ACHN (cell line): ENCODE data around the gene HOXD3.

ENCODE experiments used
- DNase-seq: peaks from one replicate; pipeline ENCODE4 v3.0.0-alpha.2; 2015
- in situ Hi-C: cut with HindIII; loops from 2 replicates; pipeline ENCODE4 v1.10.0; 2017; ENCODE audit warnings: low sequenced_read_pairs, low pct_ligation_motif_present, low pct_unique_long_range_greater_than_20kb

HOXD3 gene

GRCh38 chr2:176169711-176170110, 12.6 kb downstream of the HOXD3 start:
- in situ Hi-C loops, result no loop called here

GRCh38 chr2:176170602-176171305, 13.6 kb downstream of the HOXD3 start:
- DNase-seq, result no peak
- in situ Hi-C loops, result no loop called here

More at GRCh38 chr2:176169711-176170110, 12.6 kb downstream of the HOXD3 start:
- DNase-seq, result no peak

GRCh38 chr2:176171351-176172006, 14.4 kb downstream of the HOXD3 start:
- in situ Hi-C loops, result no loop called here
- DNase-seq, result no peak

- no peak for DNase-seq
- in situ Hi-C loops, result no loop called here
Measured at GRCh38 chr2:176172007-176172894, 15.1 kb downstream of the HOXD3 start.

GRCh38 chr2:176172895-176173566, 15.9 kb downstream of the HOXD3 start:
- in situ Hi-C loops, result no loop called here
- DNase-seq, result no peak

GRCh38 chr2:176173567-176174381, 16.7 kb downstream of the HOXD3 start:
- in situ Hi-C loops, result no loop called here
- no peak for DNase-seq

GRCh38 chr2:176174382-176174823, 17.3 kb downstream of the HOXD3 start:
- no peak for DNase-seq
- in situ Hi-C loops, result no loop called here

- in situ Hi-C loops, result no loop called here
- DNase-seq, result no peak
Measured at GRCh38 chr2:176174824-176175708, 18.0 kb downstream of the HOXD3 start.

GRCh38 chr2:176175709-176176607, 18.9 kb downstream of the HOXD3 start:
- DNase-seq, result no peak
- in situ Hi-C loops, result no loop called here

GRCh38 chr2:176177580-176178037, 20.5 kb downstream of the HOXD3 start:
- no peak for DNase-seq
- in situ Hi-C loops, result no loop called here

GRCh38 chr2:176178038-176178756, 21.1 kb downstream of the HOXD3 start:
- DNase-seq, result peak; percentile 61
- in situ Hi-C loops, result no loop called here

GRCh38 chr2:176178757-176179295, 21.7 kb downstream of the HOXD3 start:
- DNase-seq, result no peak
- in situ Hi-C loops, result no loop called here

- in situ Hi-C loops, result no loop called here
- DNase-seq, result no peak
Measured at GRCh38 chr2:176181551-176181950, 24.4 kb downstream of the HOXD3 start.

GRCh38 chr2:176182671-176183070, 25.6 kb downstream of the HOXD3 start:
- in situ Hi-C loops, result no loop called here
- no peak for DNase-seq

GRCh38 chr2:176184749-176185148, 27.6 kb downstream of the HOXD3 start:
- no peak for DNase-seq

More at GRCh38 chr2:176184749-176185148, 27.6 kb downstream of the HOXD3 start:
- in situ Hi-C loops, result no loop called here
